ENCODE measurements around the gene PDCD1.

DNA sequence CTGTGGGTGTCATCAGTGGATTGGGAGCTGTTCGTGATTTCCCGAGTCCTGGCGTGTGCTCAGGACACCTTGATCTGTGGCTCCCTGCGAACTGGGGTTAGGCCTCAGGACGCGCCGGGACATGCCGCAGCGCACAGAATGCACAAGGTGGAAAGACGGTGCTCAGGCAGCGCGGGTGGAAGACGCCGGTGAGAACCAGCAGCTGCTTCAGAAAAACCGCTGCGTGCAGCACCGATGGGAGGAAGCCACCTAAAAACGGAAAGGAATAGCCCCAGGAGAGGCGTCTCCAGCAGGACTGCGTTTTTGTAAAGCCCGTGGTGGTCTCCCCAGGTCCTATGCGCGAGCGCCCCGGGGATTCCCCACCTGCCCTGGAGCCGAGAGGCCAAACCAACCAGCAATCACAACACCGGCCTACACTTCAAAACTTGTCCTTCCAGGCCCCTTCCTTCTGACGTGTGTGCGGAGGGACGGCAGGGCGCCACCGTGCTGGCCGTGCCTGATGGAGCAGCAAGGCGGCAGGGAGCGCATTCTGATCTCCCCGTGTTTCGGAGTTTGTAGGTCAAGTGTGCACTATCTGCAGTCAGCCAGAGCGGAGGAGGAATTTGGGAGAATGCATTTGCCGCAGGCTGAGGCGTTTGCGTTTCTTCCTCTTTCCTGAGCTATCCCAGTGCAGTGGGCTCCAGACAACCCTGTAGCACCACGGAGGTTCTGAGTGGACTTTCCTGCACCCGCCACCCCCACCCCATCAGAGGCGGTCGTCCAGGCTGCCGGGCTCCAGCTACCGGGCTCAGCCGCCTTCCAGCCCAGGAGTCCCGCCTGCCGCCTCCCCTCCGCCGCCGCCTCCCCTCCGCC is 43.0 kb upstream of the PDCD1 start:
- TF ChIP-seq, protein P1, sequence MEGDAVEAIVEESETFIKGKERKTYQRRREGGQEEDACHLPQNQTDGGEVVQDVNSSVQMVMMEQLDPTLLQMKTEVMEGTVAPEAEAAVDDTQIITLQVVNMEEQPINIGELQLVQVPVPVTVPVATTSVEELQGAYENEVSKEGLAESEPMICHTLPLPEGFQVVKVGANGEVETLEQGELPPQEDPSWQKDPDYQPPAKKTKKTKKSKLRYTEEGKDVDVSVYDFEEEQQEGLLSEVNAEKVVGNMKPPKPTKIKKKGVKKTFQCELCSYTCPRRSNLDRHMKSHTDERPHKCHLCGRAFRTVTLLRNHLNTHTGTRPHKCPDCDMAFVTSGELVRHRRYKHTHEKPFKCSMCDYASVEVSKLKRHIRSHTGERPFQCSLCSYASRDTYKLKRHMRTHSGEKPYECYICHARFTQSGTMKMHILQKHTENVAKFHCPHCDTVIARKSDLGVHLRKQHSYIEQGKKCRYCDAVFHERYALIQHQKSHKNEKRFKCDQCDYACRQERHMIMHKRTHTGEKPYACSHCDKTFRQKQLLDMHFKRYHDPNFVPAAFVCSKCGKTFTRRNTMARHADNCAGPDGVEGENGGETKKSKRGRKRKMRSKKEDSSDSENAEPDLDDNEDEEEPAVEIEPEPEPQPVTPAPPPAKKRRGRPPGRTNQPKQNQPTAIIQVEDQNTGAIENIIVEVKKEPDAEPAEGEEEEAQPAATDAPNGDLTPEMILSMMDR (optimal IDR thresholded peaks at IDR 0.05 in 1 of 3, IDR thresholded peaks at IDR 0.05 in 1 of 3, conservative IDR thresholded peaks at IDR 0.05 in 1 of 3; ENCODE audit: extremely low read depth in 1 of 3, insufficient read depth in 2 of 3, low read length in 3 of 3) = no peak
- no peak for TF ChIP-seq EZH2 (IDR thresholded peaks at IDR 0.05; ENCODE audit: low read length)

Measured in keratinocyte (primary cell).